Astrocyte of the spinal cord (primary cell): Measurements from ENCODE around the gene NEK6.

Experiments
- DNase-seq: peaks from one replicate; pipeline ENCODE4 v3.0.0; 2011; ENCODE audit warnings: low read depth, low spot score
- H3K4me3 ChIP-seq: 2 replicates; pipeline ENCODE4 v1.5.1; 2011; ENCODE audit warnings: low read depth, mild to moderate bottlenecking, low read length, moderate library complexity
- CTCF ChIP-seq: IDR thresholded peaks from 2 replicates; pipeline ENCODE4 v1.5.1; 2012; ENCODE audit warnings: low read depth, mild to moderate bottlenecking, low read length, inconsistent platforms
- in situ Hi-C: cut with HindIII; loops from 2 replicates; pipeline ENCODE4 v1.10.0; 2017; ENCODE audit warnings: low sequenced_read_pairs

Gene NEK6

GRCh38 chr9:124355039-124355940 lies 97.5 kb downstream of the NEK6 start:
- in situ Hi-C loops = no loop called here
- DNase-seq = no peak
- TF ChIP-seq CTCF = no peak
- no peak overlapping the region for H3K4me3 ChIP-seq

- TF ChIP-seq CTCF = no peak
- DNase-seq = no peak
- no peak overlapping the region for H3K4me3 ChIP-seq
- in situ Hi-C loops = no loop called here
Measured at GRCh38 chr9:124355941-124356744, 98.4 kb downstream of the NEK6 start.

DNA sequence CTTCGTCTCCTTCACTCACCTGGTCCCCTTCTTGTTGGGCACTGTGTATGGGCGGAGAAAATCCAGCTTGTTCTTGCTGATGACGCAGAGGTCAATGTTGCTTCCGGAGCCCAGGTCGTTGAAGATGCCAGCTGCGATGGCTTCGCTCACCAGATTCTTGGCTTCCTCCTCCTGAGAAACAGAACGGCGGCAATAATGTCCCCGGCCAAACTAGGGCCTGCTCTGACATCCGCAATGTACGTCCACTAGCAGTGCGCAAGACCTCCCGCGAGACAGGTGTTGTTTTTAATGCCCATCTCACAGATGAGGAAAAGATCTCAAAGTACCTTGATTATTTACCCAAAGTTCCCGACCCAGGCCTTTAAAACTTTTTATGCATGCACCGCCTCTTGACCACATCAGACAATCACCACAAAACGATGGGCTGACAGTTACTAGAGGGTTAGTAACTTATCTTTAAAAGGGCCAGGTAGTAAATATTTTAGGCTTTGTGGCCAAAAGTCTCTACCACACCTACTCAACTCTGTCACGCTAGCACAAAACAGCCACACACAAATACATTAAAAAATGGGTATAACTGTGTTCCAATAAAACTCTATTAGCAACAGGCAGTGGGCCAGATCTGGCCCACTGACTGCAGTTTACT lies 99.1 kb downstream of the NEK6 start:
- H3K4me3 ChIP-seq = no peak overlapping the region
- no peak for DNase-seq
- TF ChIP-seq CTCF = no peak
- in situ Hi-C loops = no loop called here

DNA sequence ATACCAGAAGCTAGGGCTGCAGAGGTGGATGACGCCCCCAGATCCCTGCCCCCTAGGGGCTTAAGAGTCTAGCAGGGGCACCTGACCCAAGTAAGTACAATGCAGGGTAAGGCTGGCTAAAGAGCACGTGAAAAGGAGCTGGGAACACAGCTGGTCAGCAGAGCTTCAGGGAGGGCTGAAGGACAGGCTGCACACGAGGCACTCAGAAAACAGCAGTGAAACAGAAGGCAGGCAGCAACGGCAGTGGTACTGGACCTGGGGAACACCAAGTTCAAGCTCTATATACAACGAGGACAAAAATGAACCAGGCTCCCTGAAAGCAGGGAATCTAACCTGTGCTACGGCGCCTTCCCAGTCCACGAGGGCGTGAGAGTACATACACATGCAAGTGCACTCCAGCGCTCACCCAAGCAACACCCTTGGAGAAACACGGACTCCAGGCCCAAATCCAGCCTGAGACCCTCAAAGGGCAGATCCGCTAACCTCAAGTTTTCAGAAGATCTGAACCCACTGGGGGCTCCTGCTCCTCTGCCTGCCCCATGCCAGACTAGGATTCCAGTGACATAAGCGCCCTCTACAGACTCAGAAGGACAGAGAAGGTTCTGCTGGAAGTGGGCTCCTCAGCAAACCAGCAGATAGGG lies 100.1 kb downstream of the NEK6 start:
- no peak overlapping the region for H3K4me3 ChIP-seq
- TF ChIP-seq CTCF = peak; percentile 36
- in situ Hi-C loops = no loop called here
- DNase-seq = no peak

DNA sequence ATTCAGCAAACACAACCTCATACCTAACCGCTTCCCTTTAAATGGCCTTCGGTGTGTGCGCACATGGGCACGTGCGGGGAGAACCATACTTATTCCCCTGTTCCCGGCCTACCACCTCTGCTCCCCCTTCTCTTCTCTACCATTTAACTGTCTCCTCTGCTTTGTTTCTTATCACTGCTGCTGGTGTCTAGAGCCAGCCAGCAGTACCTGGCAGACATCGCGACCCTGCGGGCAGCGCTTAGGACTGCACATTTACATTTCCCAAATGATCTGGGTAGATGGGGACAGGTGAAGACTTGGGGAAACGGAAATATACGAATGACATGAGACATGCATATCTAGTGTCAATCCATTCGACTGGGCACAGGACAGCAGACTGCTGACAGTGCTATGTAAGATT lies 100.9 kb downstream of the NEK6 start:
- in situ Hi-C loops = no loop called here
- H3K4me3 ChIP-seq = no peak overlapping the region
- TF ChIP-seq CTCF = no peak
- no peak for DNase-seq

GRCh38 chr9:124359426-124359825 lies 101.7 kb downstream of the NEK6 start:
- no peak for TF ChIP-seq CTCF
- DNase-seq = no peak
- H3K4me3 ChIP-seq = no peak overlapping the region
- in situ Hi-C loops = no loop called here
